ENCODE results near the gene JPT2. TPM values are rescaled to one million over a fixed set of nuclear protein-coding genes. Genes with fewer than 3 reads are reported as not detected.

Gene JPT2
- total RNA-seq, 2 donors from 2014 or later, result 54.1 to 62.7 TPM

DNA sequence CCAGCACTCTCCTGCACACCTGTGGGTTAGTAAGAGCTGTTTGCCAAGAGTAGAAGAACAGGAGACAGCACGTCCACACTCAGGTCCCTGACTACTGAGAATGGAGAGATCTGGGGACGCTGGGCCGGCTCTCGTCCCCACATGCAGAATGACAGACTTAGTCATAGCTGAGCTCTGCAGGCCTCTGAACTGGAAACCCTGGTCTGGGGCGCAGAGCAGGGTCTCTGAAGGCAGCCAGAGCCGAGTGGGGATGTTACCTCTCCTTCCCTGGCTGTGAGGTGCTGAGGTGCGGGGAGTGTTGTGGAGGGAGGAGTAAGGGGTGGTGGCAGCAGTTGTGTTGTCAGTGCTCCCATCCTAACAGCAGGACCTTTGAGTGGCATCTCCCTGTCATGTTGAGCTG is 7.2 kb upstream of the JPT2 start:
- DNase-seq (no peak), ATAC-seq (replicated peaks in 1 of 2) (no peak)
- no peak overlapping the region for H3K4me3 Mint-ChIP-seq
- peaks cover 4 to 11% of the 10 kb centered on the region in 2 donors for H3K36me3 Mint-ChIP-seq (ENCODE audit: insufficient read depth in 2 of 2)
- no peaks in the 10 kb centered on the region for H3K4me1 Mint-ChIP-seq (ENCODE audit: low read depth)
- no peaks in the 10 kb centered on the region for H3K27me3 Mint-ChIP-seq (ENCODE audit: low read depth)
- H3K9me3 Mint-ChIP-seq, result no peaks in the 10 kb centered on the region
- no peak overlapping the region for H3K27ac Mint-ChIP-seq

DNA sequence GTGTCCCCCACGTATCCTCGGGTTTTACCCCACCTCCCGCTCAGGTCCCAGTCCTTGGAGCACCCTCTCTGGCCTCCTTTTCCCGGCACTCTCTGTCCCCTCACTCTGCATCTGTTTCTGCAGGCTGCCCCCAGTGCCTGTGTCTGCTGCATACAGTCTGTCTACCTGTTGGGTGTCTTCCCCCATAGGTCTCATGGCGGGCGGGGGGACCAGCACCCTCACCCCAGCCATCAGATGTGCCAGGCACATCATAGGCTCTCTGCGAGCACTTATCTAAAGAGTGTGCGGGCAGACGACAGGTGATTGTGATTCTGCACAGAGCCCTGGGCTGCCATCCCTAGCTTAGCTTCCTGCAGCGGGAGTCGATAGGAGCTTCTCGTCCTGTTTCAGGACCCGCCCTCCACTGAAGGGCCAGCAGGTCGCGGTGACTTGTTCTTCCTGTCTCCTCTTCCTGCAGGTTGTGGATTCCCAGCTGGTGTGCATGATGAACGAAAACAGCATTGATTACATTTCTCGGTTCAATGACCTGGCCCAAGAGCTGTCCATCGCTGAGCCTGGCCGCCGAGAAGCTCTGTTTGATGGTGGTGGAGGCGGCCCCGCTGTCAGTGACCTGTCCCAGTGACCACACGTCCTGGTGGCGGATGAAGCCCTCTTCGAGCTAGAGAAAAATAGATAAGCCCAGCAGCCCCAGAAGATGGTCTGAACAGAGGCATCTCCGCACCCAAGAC is 4.5 kb upstream of the JPT2 start:
- ATAC-seq (replicated peaks in 1 of 2) (no peak), DNase-seq (no peak)
- Mint-ChIP-seq H3K4me3 (no peak overlapping the region), H3K4me1 (ENCODE audit: low read depth) (peaks cover 10% of the 10 kb centered on the region), H3K27ac (no peak overlapping the region), H3K36me3 (ENCODE audit: insufficient read depth in 2 of 2) (peaks cover 4 to 11% of the 10 kb centered on the region in 2 donors), H3K9me3 (no peaks in the 10 kb centered on the region), H3K27me3 (ENCODE audit: low read depth) (no peaks in the 10 kb centered on the region)

DNA sequence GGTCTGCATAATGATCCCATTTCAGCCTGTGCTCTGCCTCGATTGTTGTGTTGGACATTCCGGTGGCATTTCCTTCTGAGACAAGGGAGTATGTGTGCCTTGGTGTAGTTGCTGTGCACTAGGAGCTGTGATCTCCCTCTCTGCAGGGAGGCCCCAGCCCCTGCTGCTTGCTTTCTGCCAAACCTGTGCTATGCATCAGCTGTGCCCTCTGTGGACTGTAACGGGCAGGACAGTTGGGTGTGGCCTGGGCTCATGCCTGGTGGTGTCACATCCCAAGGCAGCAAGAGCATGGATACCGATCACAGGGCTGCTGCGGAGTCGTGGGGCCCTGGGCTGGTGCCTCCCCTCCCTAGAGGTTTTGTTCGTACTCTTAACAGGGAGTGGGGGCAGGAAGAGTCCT is 3.8 kb upstream of the JPT2 start:
- Mint-ChIP-seq H3K27me3 (ENCODE audit: low read depth) (no peaks in the 10 kb centered on the region), H3K27ac (no peak overlapping the region), H3K9me3 (no peaks in the 10 kb centered on the region), H3K36me3 (ENCODE audit: insufficient read depth in 2 of 2) (peaks cover 6 to 11% of the 10 kb centered on the region in 2 donors), H3K4me1 (ENCODE audit: low read depth) (peaks cover 17% of the 10 kb centered on the region), H3K4me3 (no peak overlapping the region)
- ATAC-seq (replicated peaks in 1 of 2), result no peak
- no peak for DNase-seq

DNA sequence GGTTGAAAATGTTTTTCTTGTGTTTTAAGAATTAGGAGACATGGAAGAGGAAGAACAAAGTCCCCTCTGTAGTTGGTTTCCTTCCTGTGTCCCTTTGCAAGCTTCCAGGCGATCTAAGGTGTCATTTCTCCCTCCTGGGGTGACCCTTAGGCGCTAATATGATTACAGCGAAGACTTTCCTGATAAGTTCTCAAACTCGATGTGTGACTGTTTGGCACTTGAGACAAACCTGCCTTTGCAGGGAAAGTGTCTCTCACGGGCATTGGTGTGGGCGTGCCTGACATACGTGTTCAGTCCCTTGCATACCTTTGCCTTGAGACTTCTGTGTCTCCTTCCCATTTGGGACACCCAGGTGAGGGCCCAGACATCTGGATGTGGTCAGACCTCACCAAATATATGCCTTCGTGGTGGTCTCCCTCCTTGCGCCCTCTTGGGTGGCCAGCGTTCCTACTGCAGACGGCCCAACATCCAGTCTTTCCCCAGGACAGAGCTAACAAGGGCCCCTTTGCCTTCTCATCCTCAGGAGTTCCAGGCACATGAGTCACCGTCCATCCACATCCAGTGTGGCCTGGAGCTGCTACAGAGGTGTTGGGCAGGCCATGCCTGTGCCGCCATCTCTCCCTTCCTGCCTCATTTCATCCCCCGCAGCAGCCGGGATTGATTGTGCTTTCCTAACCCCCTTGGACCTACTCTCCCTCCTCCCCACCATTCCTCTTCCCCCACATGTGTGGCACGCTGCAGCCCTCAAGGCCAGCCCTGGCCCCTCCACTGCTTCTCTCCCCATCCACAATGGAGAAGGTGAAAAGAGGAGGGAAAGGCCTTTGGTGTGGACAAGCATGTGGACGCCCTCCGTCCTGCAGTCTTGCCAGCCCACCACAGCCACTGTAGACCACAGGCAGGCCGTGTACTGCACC is 3.1 kb upstream of the JPT2 start:
- Mint-ChIP-seq H3K27ac (no peak overlapping the region), H3K4me1 (ENCODE audit: low read depth) (peaks cover 17% of the 10 kb centered on the region), H3K9me3 (no peaks in the 10 kb centered on the region), H3K27me3 (ENCODE audit: low read depth) (no peaks in the 10 kb centered on the region), H3K4me3 (no peak overlapping the region), H3K36me3 (ENCODE audit: insufficient read depth in 2 of 2) (peaks cover 6 to 8% of the 10 kb centered on the region in 2 donors)
- DNase-seq, result no peak
- no peak for ATAC-seq (replicated peaks in 1 of 2)

DNA sequence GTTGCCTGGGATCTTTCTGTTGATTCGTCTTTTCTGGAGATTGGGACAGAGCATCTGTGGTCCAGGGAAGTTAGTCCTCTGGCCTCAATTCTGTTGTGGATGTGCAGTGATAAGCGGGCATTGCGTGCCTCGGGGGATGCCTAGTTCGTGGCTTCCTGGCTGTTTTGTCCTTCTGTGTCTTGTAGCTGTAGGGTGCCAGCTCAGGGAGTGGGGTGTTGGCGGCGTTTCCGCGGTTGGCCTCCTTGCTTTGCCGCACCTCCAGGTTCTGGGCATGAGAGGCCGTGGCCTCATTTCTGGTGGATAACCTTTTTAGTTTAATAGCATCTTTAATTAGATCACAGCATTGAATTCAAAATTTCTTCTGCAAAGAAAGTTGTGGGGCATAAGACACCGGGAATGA is 1.4 kb upstream of the JPT2 start:
- DNase-seq (no peak), ATAC-seq (replicated peaks in 1 of 2) (no peak)
- H3K4me1 Mint-ChIP-seq (ENCODE audit: low read depth), result peaks cover 27% of the 10 kb centered on the region
- H3K36me3 Mint-ChIP-seq (ENCODE audit: insufficient read depth in 2 of 2), result peaks cover 6 to 8% of the 10 kb centered on the region in 2 donors
- H3K4me3 Mint-ChIP-seq, result peak overlapping the region in 1 of 2 donors; percentile 77
- peak overlapping the region; percentile 54 for H3K27ac Mint-ChIP-seq
- no peaks in the 10 kb centered on the region for H3K9me3 Mint-ChIP-seq
- H3K27me3 Mint-ChIP-seq (ENCODE audit: low read depth), result no peaks in the 10 kb centered on the region

DNA sequence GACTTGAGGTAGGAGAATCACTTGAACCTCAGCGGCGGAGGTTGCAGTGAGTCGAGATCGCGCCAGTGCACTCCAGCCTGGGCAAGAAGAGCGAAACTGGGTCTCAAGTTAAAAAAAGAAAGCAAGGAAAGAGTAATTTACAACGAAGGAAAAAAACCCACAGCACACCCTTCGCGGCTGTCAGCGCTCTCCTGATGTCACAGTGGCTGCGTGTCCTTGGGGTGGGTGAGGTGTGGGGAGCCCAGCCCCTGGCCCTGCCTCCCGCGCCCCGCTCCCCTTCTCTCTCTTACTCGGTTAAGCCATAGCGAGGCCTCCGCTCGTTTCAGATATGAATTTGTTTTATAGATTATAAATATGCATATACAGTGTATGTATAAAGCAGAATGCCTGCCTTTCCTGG is 740 bp upstream of the JPT2 start:
- H3K9me3 Mint-ChIP-seq, result no peaks in the 10 kb centered on the region
- H3K4me3 Mint-ChIP-seq, result peak overlapping the region; percentile 64 to 77
- no peaks in the 10 kb centered on the region for H3K27me3 Mint-ChIP-seq (ENCODE audit: low read depth)
- peaks cover 6 to 8% of the 10 kb centered on the region in 2 donors for H3K36me3 Mint-ChIP-seq (ENCODE audit: insufficient read depth in 2 of 2)
- no peak for DNase-seq
- peaks cover 31% of the 10 kb centered on the region for H3K4me1 Mint-ChIP-seq (ENCODE audit: low read depth)
- no peak for ATAC-seq (replicated peaks in 1 of 2)
- H3K27ac Mint-ChIP-seq, result no peak overlapping the region

DNA sequence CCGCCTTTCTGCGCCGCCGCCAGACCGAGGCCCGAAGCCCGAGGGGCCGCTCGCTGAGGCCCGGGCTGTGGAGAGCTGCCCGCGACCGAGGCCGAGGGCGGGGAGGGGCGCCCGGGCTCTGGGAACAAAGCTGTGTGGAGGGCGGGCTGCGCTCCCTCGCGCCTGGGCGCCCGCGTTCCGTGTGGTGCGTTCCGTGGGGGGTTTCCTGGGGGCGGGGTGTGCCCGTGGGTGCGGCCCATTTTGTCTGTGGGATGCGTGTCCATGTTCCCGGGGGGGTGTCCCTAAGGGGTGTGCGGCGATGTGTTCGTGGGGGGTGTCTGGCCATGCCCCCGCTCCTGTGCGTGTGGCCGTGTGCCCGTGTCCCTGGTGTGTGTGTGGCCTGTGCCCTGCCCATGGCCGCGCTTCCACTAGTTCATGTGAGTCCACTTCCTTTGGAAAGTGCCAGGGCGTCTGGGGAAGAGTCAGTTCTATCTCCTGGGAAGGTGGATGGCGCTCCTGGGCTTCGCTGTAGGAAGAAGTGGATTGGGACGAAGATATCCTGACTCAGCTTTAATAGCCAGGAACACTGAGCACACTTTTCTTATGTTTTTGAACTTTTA is 520 bp downstream of the JPT2 start:
- Mint-ChIP-seq H3K4me1 (ENCODE audit: low read depth) (peaks cover 31% of the 10 kb centered on the region), H3K27me3 (ENCODE audit: low read depth) (no peaks in the 10 kb centered on the region), H3K27ac (peak overlapping the region; percentile 81), H3K36me3 (ENCODE audit: insufficient read depth in 2 of 2) (peaks cover under 1 to 5% of the 10 kb centered on the region in 2 donors), H3K9me3 (no peaks in the 10 kb centered on the region), H3K4me3 (peak overlapping the region; percentile 91 to 93)
- ATAC-seq (replicated peaks in 1 of 2), result peak in 1 of 2 donors; percentile 24
- peak; percentile 49 to 52 for DNase-seq

DNA sequence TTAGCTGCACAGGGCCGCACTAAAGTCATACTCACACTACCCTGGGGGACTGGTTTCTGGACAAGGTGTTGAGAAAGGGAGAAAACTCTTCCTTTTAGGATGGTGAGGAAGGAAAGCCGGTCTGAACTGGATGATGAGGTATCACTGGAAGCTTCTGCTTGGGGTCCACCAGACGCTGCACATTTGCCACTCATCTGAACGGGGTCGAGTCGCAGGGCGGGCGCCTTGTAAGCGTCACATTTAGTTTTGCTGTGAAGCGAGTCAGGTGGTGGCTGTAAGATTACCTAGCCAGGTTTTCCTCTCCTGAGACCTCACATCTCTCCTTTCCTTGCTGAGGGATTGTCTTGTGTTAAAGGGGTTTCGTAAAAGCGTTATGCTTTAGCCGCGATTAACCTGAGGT is 2.3 kb downstream of the JPT2 start:
- Mint-ChIP-seq H3K4me3 (peak overlapping the region in 1 of 2 donors; percentile 24), H3K9me3 (no peaks in the 10 kb centered on the region), H3K27me3 (ENCODE audit: low read depth) (no peaks in the 10 kb centered on the region), H3K27ac (no peak overlapping the region), H3K4me1 (ENCODE audit: low read depth) (peaks cover 31% of the 10 kb centered on the region), H3K36me3 (ENCODE audit: insufficient read depth in 2 of 2) (peaks cover 2 to 8% of the 10 kb centered on the region in 2 donors)
- ATAC-seq (replicated peaks in 1 of 2) (no peak), DNase-seq (no peak)

DNA sequence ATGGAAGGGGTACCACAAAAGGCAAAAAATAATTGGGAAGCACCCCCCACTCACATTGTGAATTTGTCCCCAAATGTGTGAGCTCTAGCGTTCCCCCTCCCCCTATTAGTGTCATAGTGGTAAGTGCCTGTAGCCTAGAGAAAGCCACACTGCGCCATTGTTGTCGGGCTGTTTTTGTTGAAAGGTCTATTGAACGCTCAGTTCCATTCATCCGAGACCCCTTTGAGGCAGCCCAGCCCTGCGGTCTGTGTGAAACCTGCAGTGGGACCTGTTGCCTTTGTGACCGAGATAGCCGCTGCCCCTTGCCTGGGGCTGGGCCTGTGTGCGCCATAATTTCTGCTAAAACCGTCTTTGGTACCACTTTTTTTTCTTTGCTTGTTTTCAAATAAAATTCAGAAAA is 3.0 kb downstream of the JPT2 start:
- no peak for ATAC-seq (replicated peaks in 1 of 2)
- H3K36me3 Mint-ChIP-seq (ENCODE audit: insufficient read depth in 2 of 2), result peaks cover 2 to 6% of the 10 kb centered on the region in 2 donors
- H3K4me1 Mint-ChIP-seq (ENCODE audit: low read depth), result peaks cover 31% of the 10 kb centered on the region
- no peak for DNase-seq
- H3K27me3 Mint-ChIP-seq (ENCODE audit: low read depth), result no peaks in the 10 kb centered on the region
- no peaks in the 10 kb centered on the region for H3K9me3 Mint-ChIP-seq
- H3K4me3 Mint-ChIP-seq, result no peak overlapping the region
- H3K27ac Mint-ChIP-seq, result peak overlapping the region; percentile 71

DNA sequence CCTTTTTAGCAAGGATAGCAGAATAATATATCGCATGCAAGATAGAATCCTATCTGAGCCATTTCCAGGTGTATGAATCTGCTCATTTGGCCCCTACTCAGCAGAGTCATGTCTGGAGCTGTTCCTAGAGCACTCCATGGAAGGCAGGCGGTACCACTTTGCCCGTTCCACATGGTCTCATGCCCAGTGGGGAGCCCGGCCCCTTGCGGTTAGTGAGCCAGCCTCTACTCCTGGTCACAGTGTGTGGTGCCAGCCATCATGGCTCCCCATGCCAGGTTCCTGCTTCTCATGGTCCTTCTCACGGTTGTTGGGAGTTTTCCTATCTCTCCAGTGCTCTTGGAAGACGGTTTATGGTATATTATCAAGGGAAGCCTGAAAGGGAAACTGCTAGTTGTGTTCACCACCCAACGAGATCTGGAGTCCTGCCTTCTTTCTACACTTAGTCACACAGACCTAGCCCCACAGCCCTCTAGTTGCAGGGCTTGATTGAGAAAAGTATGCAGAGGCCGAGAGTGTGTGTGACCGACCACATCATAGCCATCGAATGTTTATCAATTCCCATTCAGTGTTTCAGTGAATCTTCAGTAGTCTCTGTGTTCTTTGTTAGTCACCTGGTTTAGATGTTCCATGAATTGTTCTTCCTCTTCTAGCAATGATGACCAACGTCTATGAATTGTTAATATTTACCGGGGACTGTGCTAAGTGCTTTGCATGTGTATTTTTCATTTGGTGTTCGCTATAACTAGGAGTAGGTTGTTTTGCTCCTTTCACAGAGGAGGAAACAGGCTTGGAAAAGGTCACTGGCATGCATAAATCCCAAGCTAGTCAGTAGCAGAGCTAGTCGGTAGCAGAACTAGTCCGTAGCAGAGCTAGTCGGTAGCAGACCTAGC is 9.6 kb downstream of the JPT2 start:
- peaks cover 6 to 17% of the 10 kb centered on the region in 2 donors for H3K36me3 Mint-ChIP-seq (ENCODE audit: insufficient read depth in 2 of 2)
- peaks cover 13% of the 10 kb centered on the region for H3K4me1 Mint-ChIP-seq (ENCODE audit: low read depth)
- H3K27me3 Mint-ChIP-seq (ENCODE audit: low read depth), result no peaks in the 10 kb centered on the region
- no peak for DNase-seq
- H3K9me3 Mint-ChIP-seq, result no peaks in the 10 kb centered on the region
- ATAC-seq (replicated peaks in 1 of 2), result no peak
- no peak overlapping the region for H3K4me3 Mint-ChIP-seq
- H3K27ac Mint-ChIP-seq, result no peak overlapping the region

DNA sequence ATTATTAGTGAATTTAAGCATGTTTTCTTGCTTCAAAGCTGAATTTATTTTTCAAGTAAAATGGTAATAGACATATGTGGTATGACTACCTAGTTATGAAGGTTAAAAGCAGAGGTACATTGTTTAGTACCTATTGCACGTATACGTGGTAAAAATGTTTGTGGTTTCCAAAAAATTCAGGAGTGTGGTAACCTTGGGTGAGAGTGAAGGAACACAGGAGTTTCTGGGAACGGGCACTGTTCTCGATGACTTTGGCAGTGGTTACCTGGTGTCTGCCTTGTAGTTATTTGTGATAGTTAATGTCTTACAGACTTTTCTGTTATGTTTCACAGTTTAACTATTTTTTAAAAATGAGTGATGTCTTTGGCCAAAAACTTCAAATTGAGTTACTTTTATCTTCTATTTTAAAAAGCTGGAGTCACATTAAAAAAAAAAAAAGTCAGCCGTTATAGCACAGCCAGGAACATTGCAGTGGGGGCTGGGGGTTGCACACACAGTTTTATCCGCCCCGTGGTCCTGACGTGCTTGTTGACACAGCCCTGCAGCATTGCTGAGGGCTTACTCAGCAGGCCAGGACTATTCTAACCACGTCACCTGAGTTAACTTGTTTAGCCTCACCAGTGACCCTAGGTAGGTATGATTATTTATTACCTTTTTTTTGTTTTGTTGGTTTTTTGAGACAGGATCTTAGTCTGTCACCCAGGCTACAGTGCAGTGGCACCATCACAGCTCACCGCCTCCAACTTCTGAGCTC is 10.9 kb downstream of the JPT2 start:
- Mint-ChIP-seq H3K27ac (no peak overlapping the region), H3K36me3 (ENCODE audit: insufficient read depth in 2 of 2) (peaks cover 3 to 20% of the 10 kb centered on the region in 2 donors), H3K4me1 (ENCODE audit: low read depth) (peaks cover 13% of the 10 kb centered on the region), H3K27me3 (ENCODE audit: low read depth) (no peaks in the 10 kb centered on the region), H3K9me3 (no peaks in the 10 kb centered on the region), H3K4me3 (no peak overlapping the region)
- ATAC-seq (replicated peaks in 1 of 2), result no peak
- DNase-seq, result no peak

DNA sequence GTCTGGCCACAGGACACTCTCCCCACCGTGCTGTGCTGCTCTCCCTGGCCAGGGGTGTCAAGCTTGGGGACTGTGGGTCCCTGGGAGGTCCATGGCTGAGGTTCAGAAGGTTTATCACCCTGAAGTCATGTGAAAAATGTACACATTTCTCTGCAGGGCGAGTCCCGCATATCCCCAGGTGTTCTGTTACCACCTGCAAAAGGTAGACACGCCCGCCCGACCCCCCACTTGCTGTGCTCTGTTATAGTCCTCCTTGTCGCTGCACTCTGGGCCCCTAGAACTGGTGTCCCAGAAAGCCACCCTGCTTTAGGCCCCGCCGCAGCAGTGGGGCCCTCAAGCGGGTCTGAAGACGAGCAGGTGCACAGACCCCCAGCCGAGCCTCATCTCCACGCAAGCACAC is 11.8 kb downstream of the JPT2 start:
- Mint-ChIP-seq H3K36me3 (ENCODE audit: insufficient read depth in 2 of 2) (peaks cover 3 to 26% of the 10 kb centered on the region in 2 donors), H3K9me3 (no peaks in the 10 kb centered on the region), H3K27me3 (ENCODE audit: low read depth) (no peaks in the 10 kb centered on the region), H3K27ac (no peak overlapping the region), H3K4me1 (ENCODE audit: low read depth) (peaks cover 13% of the 10 kb centered on the region), H3K4me3 (no peak overlapping the region)
- no peak for DNase-seq
- ATAC-seq (replicated peaks in 1 of 2), result no peak
